Stimulated activated CD8-positive, alpha-beta memory T cell treated with anti-CD3 and anti-CD28 coated beads, Interleukin-7, amount 100 ng/mL, for 1 hour (primary cell): Measurements from ENCODE around the gene RTKN2.

Experiments used
- DNase-seq, 2 donors: peaks; one replicate each; pipeline ENCODE4 v3.0.0-alpha.2; 2020; ENCODE audit warnings: low read depth in 2 of 2

RTKN2 gene

DNA sequence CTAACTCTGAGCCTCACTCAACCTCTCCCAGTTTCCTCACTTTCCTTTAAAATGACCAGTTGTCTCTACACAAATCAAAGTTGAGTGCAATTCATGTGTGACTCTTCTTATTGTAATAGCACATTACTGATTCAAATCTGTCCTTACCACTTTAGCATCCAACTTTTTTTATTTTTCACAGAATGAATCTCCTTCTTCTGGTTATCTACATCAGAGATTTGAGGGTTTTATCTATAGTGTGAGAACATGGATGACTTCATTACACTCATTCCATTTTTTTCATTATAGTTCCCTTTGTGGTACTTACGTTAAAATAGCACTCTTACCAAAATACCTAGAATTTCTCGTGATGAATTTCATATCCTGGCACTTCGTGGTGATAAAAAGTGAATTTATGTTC is 43.3 kb downstream of the RTKN2 start:
- no peak for DNase-seq

DNA sequence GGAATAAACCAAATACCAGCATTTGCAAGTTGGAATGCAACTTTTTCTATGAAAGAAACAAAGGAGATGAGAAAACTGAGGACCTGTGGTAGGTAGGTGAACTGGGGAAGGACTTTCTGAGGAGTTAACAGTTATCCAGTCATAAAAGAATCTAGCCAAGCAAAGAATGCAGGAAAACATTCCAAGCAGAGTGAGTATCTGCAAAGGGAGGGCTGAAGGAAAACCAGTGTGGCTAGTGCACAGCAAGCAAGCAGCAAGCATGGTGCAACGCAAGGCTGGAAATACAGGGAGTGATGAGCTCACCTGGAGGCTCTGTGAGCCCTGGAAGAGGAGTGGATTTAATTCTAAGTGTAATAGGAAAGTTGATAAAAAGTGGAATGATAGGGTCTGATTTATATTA is 44.0 kb downstream of the RTKN2 start:
- no peak for DNase-seq

GRCh38 chr10:62217683-62218082 is 51.0 kb downstream of the RTKN2 start:
- DNase-seq = no peak

DNA sequence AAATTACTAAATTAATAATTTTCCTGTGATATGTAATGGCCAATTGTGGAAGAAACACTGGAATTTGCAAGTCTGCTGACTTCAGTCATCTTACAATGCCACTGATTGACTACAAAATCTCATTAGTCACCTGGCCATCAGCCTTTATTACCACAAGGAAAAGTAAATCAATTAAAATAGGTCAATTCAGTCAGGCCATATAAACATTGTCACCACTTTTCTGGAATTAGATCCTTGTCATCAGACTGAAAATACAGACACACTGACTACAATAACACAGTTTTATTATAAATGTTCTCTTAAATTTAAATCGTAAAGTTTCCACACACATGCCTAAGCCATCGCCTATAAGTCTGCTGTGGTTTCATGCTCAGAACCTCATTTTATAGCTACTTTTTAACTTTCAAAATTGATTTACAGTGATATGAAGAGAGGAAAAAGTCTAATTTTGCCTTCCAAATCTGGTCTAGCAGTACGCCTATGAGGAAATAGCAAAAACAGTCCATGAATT is 54.2 kb downstream of the RTKN2 start:
- DNase-seq = no peak

GRCh38 chr10:62205750-62206399 is 62.8 kb downstream of the RTKN2 start:
- no peak for DNase-seq

DNA sequence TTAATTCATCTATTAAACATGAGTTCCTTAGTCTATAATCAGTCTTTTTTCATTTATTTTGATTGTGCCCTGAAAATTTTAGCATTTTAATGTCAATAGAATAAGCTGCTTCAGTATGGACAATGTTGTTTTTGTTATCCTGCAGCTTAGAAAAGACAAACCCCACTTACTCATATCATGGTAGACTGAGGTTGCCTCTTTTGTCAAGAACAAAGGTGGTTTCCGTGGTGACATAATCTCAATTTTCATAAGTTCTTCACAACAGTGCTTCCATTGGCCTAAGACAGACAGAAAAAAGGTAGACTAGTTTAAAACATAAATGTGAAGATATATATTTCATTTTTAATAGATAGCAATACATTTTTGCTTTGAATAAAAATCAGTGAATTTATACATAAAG is 69.1 kb downstream of the RTKN2 start:
- no peak for DNase-seq

DNA sequence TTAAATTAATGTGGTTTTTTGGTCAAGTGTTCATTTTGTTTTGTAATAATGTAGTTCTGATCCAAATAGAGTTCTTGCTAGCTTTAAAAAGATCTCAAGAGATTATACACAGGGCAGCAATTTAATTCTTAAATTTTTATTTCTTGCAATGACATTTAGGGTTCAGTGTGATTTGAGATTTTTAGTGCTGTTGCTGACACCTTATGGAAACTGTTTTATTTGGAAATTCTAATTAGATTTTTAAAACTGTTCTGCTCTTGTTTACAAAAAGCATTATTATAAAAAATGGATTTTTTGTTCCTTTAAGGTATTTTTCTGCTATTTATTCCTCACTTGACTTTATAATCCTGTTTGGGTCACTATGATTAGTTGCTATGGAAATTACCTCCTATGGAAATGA is 72.1 kb downstream of the RTKN2 start:
- DNase-seq = no peak

GRCh38 chr10:62195675-62195926 is 73.0 kb downstream of the RTKN2 start:
- no peak for DNase-seq

DNA sequence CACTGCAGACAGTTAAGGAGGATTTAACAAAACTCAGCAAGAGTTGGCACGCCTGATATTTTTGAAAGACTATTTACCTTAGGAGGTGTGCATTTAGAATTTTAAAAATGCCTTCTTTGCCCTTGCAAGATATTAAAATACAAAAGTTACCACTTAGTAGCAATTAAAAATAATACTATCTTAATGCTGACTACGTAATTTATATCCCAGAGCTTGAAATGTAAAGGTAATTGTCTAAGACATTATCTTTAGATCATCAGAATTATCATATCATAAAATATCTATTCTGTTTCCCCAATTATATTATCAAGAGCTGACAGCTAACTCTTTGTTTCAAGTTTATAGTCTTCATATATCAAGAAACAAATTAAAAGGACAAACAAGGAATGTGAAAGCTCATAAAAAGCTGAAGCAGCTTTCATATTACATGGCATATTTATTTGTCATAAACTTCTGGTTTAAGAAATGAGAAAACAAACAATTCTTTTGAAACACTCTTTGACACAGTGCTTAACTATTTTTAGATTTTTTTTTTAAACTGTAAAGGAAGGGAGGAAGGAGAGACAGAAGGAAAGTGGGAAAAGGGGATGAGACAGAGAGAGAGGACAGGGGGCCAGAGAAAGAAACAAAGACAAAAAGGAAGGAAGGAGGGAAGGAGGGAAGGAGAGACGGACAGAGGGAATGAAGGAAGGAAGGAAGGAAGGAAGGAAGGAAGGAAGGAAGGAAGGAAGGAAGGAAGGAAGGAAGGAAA is 73.5 kb downstream of the RTKN2 start:
- DNase-seq = no peak

DNA sequence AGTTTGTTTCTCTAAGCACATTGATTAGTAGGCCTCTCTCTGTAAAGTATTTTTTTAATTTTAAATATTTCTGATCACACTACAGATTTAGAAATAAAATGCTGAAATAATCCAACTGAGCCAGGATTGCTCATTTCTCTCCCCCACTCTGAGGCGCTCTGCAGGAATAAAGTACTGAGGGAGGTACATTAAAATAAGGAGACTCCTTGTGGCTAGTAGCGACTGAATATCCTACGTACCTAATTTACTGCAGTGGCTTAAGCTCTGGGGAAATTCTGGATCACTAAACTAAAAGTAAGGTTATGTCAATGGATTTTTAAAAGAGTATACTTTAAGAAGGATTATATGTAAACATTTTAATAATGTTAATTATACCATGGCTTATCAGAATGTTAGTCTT is 75.2 kb downstream of the RTKN2 start:
- DNase-seq = no peak

DNA sequence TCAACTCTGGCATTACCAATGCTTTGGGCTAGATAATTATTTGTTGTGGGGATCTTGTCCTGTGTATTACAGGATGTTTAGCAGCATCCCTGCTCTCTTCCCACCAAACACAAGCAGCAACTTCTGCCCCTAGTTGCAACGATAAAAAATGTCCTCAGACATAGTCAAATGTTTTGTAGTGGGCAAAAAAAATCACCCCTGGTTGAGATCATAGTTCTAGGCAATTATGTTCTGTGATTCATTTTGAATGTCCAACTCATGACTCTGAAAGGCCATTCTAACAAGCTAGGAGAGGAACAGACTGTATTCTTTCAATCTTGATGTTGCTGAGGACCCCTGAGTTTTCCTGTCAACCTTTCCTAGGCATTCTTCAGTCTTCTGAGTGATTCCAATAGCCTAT is 79.5 kb downstream of the RTKN2 start:
- DNase-seq = no peak

DNA sequence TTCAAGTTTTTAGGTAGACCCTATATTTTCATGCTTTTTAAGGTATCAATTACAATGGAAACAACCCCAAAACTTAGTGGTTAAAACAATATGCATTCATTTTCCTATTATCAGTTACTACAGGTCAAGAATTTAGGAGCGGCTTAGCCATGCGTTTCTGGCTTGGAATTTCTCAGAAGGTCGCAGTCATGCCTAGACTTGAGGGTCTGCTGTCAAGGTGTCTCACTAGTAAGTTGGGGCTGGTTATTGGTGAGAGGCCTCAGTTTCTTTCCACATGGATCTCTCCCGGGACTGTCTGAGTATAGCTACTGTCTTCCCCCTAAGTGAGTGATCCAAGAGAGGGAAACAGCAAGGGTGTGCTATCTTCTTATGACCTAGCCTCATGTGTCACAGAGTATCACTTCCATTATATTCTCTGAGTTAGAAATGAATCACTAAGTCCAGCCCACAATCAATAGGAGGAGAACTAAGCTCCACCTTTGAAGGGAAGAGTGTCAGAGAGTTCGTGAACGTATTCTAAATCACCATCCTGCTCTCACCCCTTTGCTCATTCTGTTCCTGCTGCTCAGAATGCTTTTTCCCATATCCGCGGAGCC is 80.5 kb downstream of the RTKN2 start:
- DNase-seq = no peak

GRCh38 chr10:62186999-62187675 is 81.5 kb downstream of the RTKN2 start:
- no peak for DNase-seq

- DNase-seq = no peak
Observed at GRCh38 chr10:62185919-62186692, 82.5 kb downstream of the RTKN2 start.

- no peak for DNase-seq
Observed at GRCh38 chr10:62183857-62184795, 84.5 kb downstream of the RTKN2 start.

DNA sequence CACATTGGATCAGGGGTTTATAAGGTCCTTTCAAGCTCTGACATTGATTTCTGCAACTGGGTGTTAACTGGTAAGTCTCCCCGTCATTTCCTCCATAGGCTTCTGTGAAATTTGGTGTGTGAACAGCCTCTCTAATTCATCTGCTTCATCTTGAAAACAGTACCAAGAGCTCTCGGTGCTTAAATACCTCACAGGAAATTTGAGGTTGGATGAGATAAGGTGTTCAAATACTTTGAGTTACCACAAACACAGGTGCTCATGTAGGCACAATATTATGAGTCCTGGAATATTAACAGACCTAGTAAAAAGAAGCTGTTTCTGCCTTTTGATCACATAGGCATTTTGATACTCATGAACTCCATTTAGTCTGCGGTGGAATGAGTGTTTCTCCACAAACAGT is 85.2 kb downstream of the RTKN2 start:
- DNase-seq = peak in 1 of 2 donors; percentile 8

DNA sequence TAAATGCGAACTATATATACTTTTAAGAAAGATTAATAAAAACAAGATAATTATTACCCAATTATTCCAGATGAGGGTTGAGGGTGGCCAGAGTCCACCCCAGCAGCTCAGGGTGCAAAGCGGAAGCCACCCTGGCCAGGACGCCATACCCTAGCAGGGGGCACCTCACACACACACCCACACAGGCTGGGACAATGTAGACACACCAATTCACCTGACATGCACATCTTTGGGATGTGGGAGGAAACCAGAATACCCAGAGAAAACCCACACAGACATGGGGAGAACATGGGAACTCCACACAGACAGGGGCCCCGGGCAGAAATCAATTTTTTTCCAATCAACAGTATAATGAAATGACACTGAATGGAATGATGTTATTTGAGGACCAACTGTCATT is 86.0 kb downstream of the RTKN2 start:
- DNase-seq = no peak

DNA sequence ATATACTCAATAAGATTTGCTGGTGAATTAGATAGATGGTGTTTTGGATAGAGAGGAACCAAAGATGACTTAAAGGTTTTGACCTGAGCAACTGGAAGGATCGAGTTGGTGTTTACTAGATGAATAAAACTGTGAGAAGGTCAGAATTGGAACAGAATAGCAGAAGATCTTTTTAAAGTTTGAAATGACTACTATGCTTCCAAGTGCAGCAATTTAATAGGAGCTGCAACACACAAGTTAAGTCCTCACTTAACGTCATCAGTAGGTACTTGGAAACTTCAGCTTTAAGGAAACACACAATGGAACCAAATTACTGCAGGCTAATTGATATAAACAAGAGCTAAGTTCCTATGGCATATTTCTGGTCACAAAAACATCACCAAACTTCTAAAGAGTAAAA is 86.5 kb downstream of the RTKN2 start:
- DNase-seq = no peak

DNA sequence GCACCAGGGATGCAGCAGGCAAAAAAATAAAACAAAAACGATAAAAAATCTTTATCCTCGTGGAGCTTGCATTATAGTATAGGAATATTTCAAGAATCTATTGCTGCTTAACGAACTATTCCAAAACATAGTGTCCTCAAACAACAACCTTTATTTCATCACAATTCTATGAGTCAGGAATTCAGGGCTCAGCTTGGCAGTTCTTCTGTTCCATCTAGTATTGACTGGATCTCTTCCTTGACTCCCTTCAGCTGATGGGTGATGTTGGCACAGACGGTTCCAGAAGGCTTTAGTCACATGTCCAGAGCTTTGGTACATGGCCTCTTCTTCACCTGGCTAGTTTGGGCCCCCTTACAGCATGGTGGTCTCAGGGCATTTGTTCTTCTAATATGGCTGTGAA is 88.0 kb downstream of the RTKN2 start:
- DNase-seq = no peak

- DNase-seq = no peak
Observed at GRCh38 chr10:62178568-62178967, 90.1 kb downstream of the RTKN2 start.

GRCh38 chr10:62177111-62177510 is 91.5 kb downstream of the RTKN2 start:
- no peak for DNase-seq
